Measurements from ENCODE around the gene CCDC13. TPM values are rescaled to one million over a fixed set of nuclear protein-coding genes. Genes with fewer than 3 reads are reported as not detected.

Gene CCDC13
- total and polyA plus RNA-seq, 4 donors = 2.7 to 15.0 (median 6.1) TPM

Small RNA genes lying within 50 kb of the gene (small RNA-seq; reads per million reads assigned to genes)
- not detected for gene CCDC13 (ENCODE audit: low replicate concordance)

Other genes with a start within 250 kb of the CCDC13 start
- gene SEC22C, start 191.3 kb downstream of the CCDC13 start, total RNA-seq = 10 to 100 TPM; 62.5 to 67.4 TPM
- 10 to 100 TPM; 40.4 to 44.1 TPM for gene SEC22C, start 191.3 kb downstream of the CCDC13 start, polyA plus RNA-seq (ENCODE audit: insufficient read length in 2 of 2)
- 10 to 100 TPM; 19.6 to 22.8 TPM for gene SS18L2, start 182.4 kb downstream of the CCDC13 start, total RNA-seq
- gene SS18L2, start 182.4 kb downstream of the CCDC13 start, polyA plus RNA-seq (ENCODE audit: insufficient read length in 2 of 2) = 10 to 100 TPM; 32.5 to 33.4 TPM
- 100 to 1,000 TPM in 1 of 2 donors, 10 to 100 TPM in 1; 94.5 to 176 TPM for gene NKTR, start 172.6 kb downstream of the CCDC13 start, total RNA-seq
- gene NKTR, start 172.6 kb downstream of the CCDC13 start, polyA plus RNA-seq (ENCODE audit: insufficient read length in 2 of 2) = 10 to 100 TPM; 80.8 to 96.0 TPM
- gene ZBTB47, start 119.6 kb downstream of the CCDC13 start, total RNA-seq = 10 to 100 TPM; 23.8 to 47.4 TPM
- 10 to 100 TPM; 58.8 to 59.5 TPM for gene ZBTB47, start 119.6 kb downstream of the CCDC13 start, polyA plus RNA-seq (ENCODE audit: insufficient read length in 2 of 2)
- gene KLHL40, start 87.7 kb downstream of the CCDC13 start, total RNA-seq = under 1 TPM in 1 of 2 donors, not detected in 1; 0.11 TPM
- under 1 TPM; 0.21 to 0.38 TPM for gene KLHL40, start 87.7 kb downstream of the CCDC13 start, polyA plus RNA-seq (ENCODE audit: insufficient read length in 2 of 2)
- 1 to 10 TPM; 2.1 TPM for gene HHATL, start 70.5 kb downstream of the CCDC13 start, total RNA-seq
- 1 to 10 TPM; 5.0 to 7.2 TPM for gene HHATL, start 70.5 kb downstream of the CCDC13 start, polyA plus RNA-seq (ENCODE audit: insufficient read length in 2 of 2)
- 100 to 1,000 TPM; 136 to 200 TPM for gene HIGD1A, start 31.2 kb upstream of the CCDC13 start, total RNA-seq
- 100 to 1,000 TPM; 163 to 194 TPM for gene HIGD1A, start 31.2 kb upstream of the CCDC13 start, polyA plus RNA-seq (ENCODE audit: insufficient read length in 2 of 2)
- 1 to 10 TPM; 1.3 to 2.5 TPM for gene ACKR2, start 36.2 kb upstream of the CCDC13 start, total RNA-seq
- under 1 TPM; 0.65 to 0.98 TPM for gene ACKR2, start 36.2 kb upstream of the CCDC13 start, polyA plus RNA-seq (ENCODE audit: insufficient read length in 2 of 2)
- not detected for gene CYP8B1, start 102.6 kb upstream of the CCDC13 start, total RNA-seq
- under 1 TPM; 0.08 to 0.09 TPM for gene CYP8B1, start 102.6 kb upstream of the CCDC13 start, polyA plus RNA-seq (ENCODE audit: insufficient read length in 2 of 2)
- 10 to 100 TPM; 15.8 to 27.5 TPM for gene ZNF662, start 132.9 kb upstream of the CCDC13 start, total RNA-seq
- gene ZNF662, start 132.9 kb upstream of the CCDC13 start, polyA plus RNA-seq (ENCODE audit: insufficient read length in 2 of 2) = 10 to 100 TPM; 23.1 to 26.9 TPM
- gene GASK1A, start 206.1 kb upstream of the CCDC13 start, total RNA-seq = 10 to 100 TPM; 22.5 to 40.1 TPM
- 10 to 100 TPM in 1 of 2 donors, 1 to 10 TPM in 1; 5.2 to 10.2 TPM for gene GASK1A, start 206.1 kb upstream of the CCDC13 start, polyA plus RNA-seq (ENCODE audit: insufficient read length in 2 of 2)